ENCODE data around the gene HIRIP3. TPM values are rescaled to one million over a fixed set of nuclear protein-coding genes. Genes with fewer than 3 reads are reported as not detected.
"Not testable (repeated sequence)": the region's sequence is repeated elsewhere in the genome, so short reads cannot be mapped to it uniquely, and the experiment has no call there.

HIRIP3 gene
- polyA plus RNA-seq, 3 donors from 2014 or later, result 14.1 to 23.5 (median 18.9) TPM

- Mint-ChIP-seq H3K4me1 (peaks cover 9 to 10% of the 10 kb centered on the region in 2 donors), H3K27me3 (ENCODE audit: low read depth in 3 of 3) (peaks cover 6 to 17% (median 7%) of the 10 kb centered on the region in 3 donors), H3K4me3 (no peak overlapping the region), H3K9me3 (peaks cover 0 to 2% (median 0%) of the 10 kb centered on the region in 6 donors), H3K27ac (no peak overlapping the region), H3K36me3 (no peaks in the 10 kb centered on the region)
- DNase-seq, result no peak
Observed at GRCh38 chr16:30025574-30025973, 30.2 kb upstream of the HIRIP3 start.

- no peaks in the 10 kb centered on the region for H3K36me3 Mint-ChIP-seq
- H3K27me3 Mint-ChIP-seq (ENCODE audit: low read depth in 3 of 3), result peaks cover 6 to 16% (median 7%) of the 10 kb centered on the region in 3 donors
- DNase-seq, result no peak
- H3K9me3 Mint-ChIP-seq, result peaks cover 0 to 2% (median 0%) of the 10 kb centered on the region in 6 donors
- H3K27ac Mint-ChIP-seq, result no peak overlapping the region
- peaks cover 9 to 10% of the 10 kb centered on the region in 2 donors for H3K4me1 Mint-ChIP-seq
- no peak overlapping the region for H3K4me3 Mint-ChIP-seq
Observed at GRCh38 chr16:30025156-30025555, 29.7 kb upstream of the HIRIP3 start.

- no peak for DNase-seq
- peaks cover 8 to 9% of the 10 kb centered on the region in 2 donors for H3K4me1 Mint-ChIP-seq
- H3K27me3 Mint-ChIP-seq (ENCODE audit: low read depth in 3 of 3), result peaks cover 2 to 13% (median 7%) of the 10 kb centered on the region in 3 donors
- no peak overlapping the region for H3K4me3 Mint-ChIP-seq
- H3K9me3 Mint-ChIP-seq, result peaks cover 0 to 2% (median 0%) of the 10 kb centered on the region in 6 donors
- no peaks in the 10 kb centered on the region for H3K36me3 Mint-ChIP-seq
- no peak overlapping the region for H3K27ac Mint-ChIP-seq
Observed at GRCh38 chr16:30024451-30024850, 29.0 kb upstream of the HIRIP3 start.

GRCh38 chr16:30023586-30023985, 28.2 kb upstream of the HIRIP3 start:
- H3K27ac Mint-ChIP-seq, result no peak overlapping the region
- H3K36me3 Mint-ChIP-seq, result no peaks in the 10 kb centered on the region
- H3K27me3 Mint-ChIP-seq (ENCODE audit: low read depth in 3 of 3), result peaks cover 2 to 17% (median 5%) of the 10 kb centered on the region in 3 donors
- DNase-seq, result no peak
- H3K9me3 Mint-ChIP-seq, result peaks cover 0 to 2% (median 0%) of the 10 kb centered on the region in 6 donors
- H3K4me1 Mint-ChIP-seq, result peaks cover 8 to 9% of the 10 kb centered on the region in 2 donors
- no peak overlapping the region for H3K4me3 Mint-ChIP-seq

- Mint-ChIP-seq H3K27ac (no peak within 1 kb of the TSS), H3K4me1 (peaks cover 8 to 9% of the 10 kb centered on the region in 2 donors), H3K27me3 (ENCODE audit: low read depth in 3 of 3) (peaks cover 2 to 13% (median 5%) of the 10 kb centered on the region in 3 donors), H3K36me3 (no peaks in the 10 kb centered on the region), H3K4me3 (no peak within 1 kb of the TSS), H3K9me3 (peaks cover 0 to 2% (median 0%) of the 10 kb centered on the region in 6 donors)
- DNase-seq, result no peak
Observed at GRCh38 chr16:30022887-30023286, 27.5 kb upstream of the HIRIP3 start, which contains the start of gene C16orf92. Gene C16orf92, plus strand, starts transcription at chr16:30023198. Its CDS starts 143 bp downstream, at chr16:30023341.

GRCh38 chr16:30018731-30019158, 23.3 kb upstream of the HIRIP3 start:
- Mint-ChIP-seq H3K27ac (no peak overlapping the region), H3K27me3 (ENCODE audit: low read depth in 3 of 3) (peaks cover 0 to 11% (median 5%) of the 10 kb centered on the region in 3 donors), H3K4me3 (no peak overlapping the region), H3K36me3 (no peaks in the 10 kb centered on the region), H3K4me1 (peaks cover 8 to 9% of the 10 kb centered on the region in 2 donors), H3K9me3 (no peaks in the 10 kb centered on the region)
- DNase-seq, result no peak

- H3K27ac Mint-ChIP-seq, H3K36me3 Mint-ChIP-seq, H3K9me3 Mint-ChIP-seq, H3K4me1 Mint-ChIP-seq, DNase-seq, H3K4me3 Mint-ChIP-seq: not testable (repeated sequence)
- peaks cover 0 to 11% (median 7%) of the 10 kb centered on the region in 3 donors for H3K27me3 Mint-ChIP-seq (ENCODE audit: low read depth in 3 of 3)
Observed at GRCh38 chr16:30017937-30018336, 22.5 kb upstream of the HIRIP3 start.

GRCh38 chr16:30017277-30017656, 21.9 kb upstream of the HIRIP3 start:
- no peaks in the 10 kb centered on the region for H3K36me3 Mint-ChIP-seq
- peaks cover 8 to 9% of the 10 kb centered on the region in 2 donors for H3K4me1 Mint-ChIP-seq
- peaks cover 0 to 14% (median 9%) of the 10 kb centered on the region in 3 donors for H3K27me3 Mint-ChIP-seq (ENCODE audit: low read depth in 3 of 3)
- H3K9me3 Mint-ChIP-seq, result no peaks in the 10 kb centered on the region
- H3K4me3 Mint-ChIP-seq, result no peak overlapping the region
- no peak for DNase-seq
- no peak overlapping the region for H3K27ac Mint-ChIP-seq

- Mint-ChIP-seq H3K27me3 (ENCODE audit: low read depth in 3 of 3) (peaks cover 2 to 15% (median 14%) of the 10 kb centered on the region in 3 donors), H3K36me3 (no peaks in the 10 kb centered on the region), H3K4me1 (peaks cover 10 to 14% of the 10 kb centered on the region in 2 donors)
Observed at GRCh38 chr16:30016555-30017276, 21.3 kb upstream of the HIRIP3 start.

GRCh38 chr16:30015450-30015849, 20.0 kb upstream of the HIRIP3 start:
- not testable (repeated sequence) for H3K36me3 Mint-ChIP-seq, DNase-seq, H3K4me3 Mint-ChIP-seq, H3K4me1 Mint-ChIP-seq, H3K27ac Mint-ChIP-seq, H3K9me3 Mint-ChIP-seq
- peaks cover 4 to 16% (median 12%) of the 10 kb centered on the region in 3 donors for H3K27me3 Mint-ChIP-seq (ENCODE audit: low read depth in 3 of 3)

More at GRCh38 chr16:30016555-30017276, 21.3 kb upstream of the HIRIP3 start:
- no peak overlapping the region for H3K27ac Mint-ChIP-seq
- no peak for DNase-seq
- no peak overlapping the region for H3K4me3 Mint-ChIP-seq
- H3K9me3 Mint-ChIP-seq, result peaks cover 0 to 2% (median 0%) of the 10 kb centered on the region in 6 donors

GRCh38 chr16:30012598-30012997, 17.2 kb upstream of the HIRIP3 start:
- H3K27ac Mint-ChIP-seq, H3K36me3 Mint-ChIP-seq, H3K4me3 Mint-ChIP-seq, DNase-seq, H3K4me1 Mint-ChIP-seq, H3K9me3 Mint-ChIP-seq: not testable (repeated sequence)
- peaks cover 8 to 20% (median 14%) of the 10 kb centered on the region in 3 donors for H3K27me3 Mint-ChIP-seq (ENCODE audit: low read depth in 3 of 3)

GRCh38 chr16:30011714-30012504, 16.5 kb upstream of the HIRIP3 start:
- H3K4me1 Mint-ChIP-seq, result peaks cover 2 to 5% of the 10 kb centered on the region in 2 donors
- DNase-seq, result no peak
- H3K4me3 Mint-ChIP-seq, result peak overlapping the region; percentile 60 to 84 (median 76)
- peaks cover 10 to 18% (median 14%) of the 10 kb centered on the region in 3 donors for H3K27me3 Mint-ChIP-seq (ENCODE audit: low read depth in 3 of 3)
- no peaks in the 10 kb centered on the region for H3K36me3 Mint-ChIP-seq
- no peak overlapping the region for H3K27ac Mint-ChIP-seq
- peaks cover 0 to 2% (median 0%) of the 10 kb centered on the region in 6 donors for H3K9me3 Mint-ChIP-seq

- Mint-ChIP-seq H3K9me3 (peaks cover 0 to 2% (median 0%) of the 10 kb centered on the region in 6 donors), H3K36me3 (no peaks in the 10 kb centered on the region), H3K27ac (peak within 1 kb of the TSS in 1 of 6 donors; percentile 50), H3K4me3 (peak within 1 kb of the TSS in 4 of 5 donors; percentile 58 to 84 (median 70)), H3K27me3 (ENCODE audit: low read depth in 3 of 3) (peaks cover 10 to 18% (median 14%) of the 10 kb centered on the region in 3 donors), H3K4me1 (peaks cover 2 to 5% of the 10 kb centered on the region in 2 donors)
- no peak for DNase-seq
Observed at GRCh38 chr16:30010844-30011713, 15.7 kb upstream of the HIRIP3 start, which contains the start of gene DOC2A. Gene DOC2A, minus strand, starts transcription at chr16:30011027. Its CDS starts 805 bp downstream, at chr16:30010222.
